ENCODE results near the gene MRC1.

The MRC1 gene

GRCh38 chr10:17906002-17906401, 96.9 kb downstream of the MRC1 start:
- no peak overlapping the region for H3K4me3 ChIP-seq (ENCODE audit: low read depth, low read length)
- no peak for DNase-seq (ENCODE audit: low read depth)
- TF ChIP-seq CTCF (IDR thresholded peaks at IDR 0.05; ENCODE audit: low read depth, low read length, missing control alignments) = no peak

GRCh38 chr10:17907641-17908040, 98.5 kb downstream of the MRC1 start:
- DNase-seq (ENCODE audit: low read depth) = no peak
- H3K4me3 ChIP-seq (ENCODE audit: low read depth, low read length) = no peak overlapping the region
- no peak for TF ChIP-seq CTCF (IDR thresholded peaks at IDR 0.05; ENCODE audit: low read depth, low read length, missing control alignments)

- TF ChIP-seq CTCF (IDR thresholded peaks at IDR 0.05; ENCODE audit: low read depth, low read length, missing control alignments) = peak; percentile 61
- no peak overlapping the region for H3K4me3 ChIP-seq (ENCODE audit: low read depth, low read length)
- DNase-seq (ENCODE audit: low read depth) = no peak
These were observed 101.1 kb downstream of the MRC1 start for GRCh38 chr10:17910125-17910789.

- no peak for TF ChIP-seq CTCF (IDR thresholded peaks at IDR 0.05; ENCODE audit: low read depth, low read length, missing control alignments)
These were observed 103.6 kb downstream of the MRC1 start for GRCh38 chr10:17912754-17913153.

GRCh38 chr10:17913604-17914003, 104.5 kb downstream of the MRC1 start:
- no peak overlapping the region for H3K4me3 ChIP-seq (ENCODE audit: low read depth, low read length)
- no peak for TF ChIP-seq CTCF (IDR thresholded peaks at IDR 0.05; ENCODE audit: low read depth, low read length, missing control alignments)
- no peak for DNase-seq (ENCODE audit: low read depth)

More at GRCh38 chr10:17912754-17913153, 103.6 kb downstream of the MRC1 start:
- H3K4me3 ChIP-seq (ENCODE audit: low read depth, low read length) = no peak overlapping the region
- DNase-seq (ENCODE audit: low read depth) = no peak

GRCh38 chr10:17914169-17915045, 105.3 kb downstream of the MRC1 start:
- TF ChIP-seq CTCF (IDR thresholded peaks at IDR 0.05; ENCODE audit: low read depth, low read length, missing control alignments) = no peak
- H3K4me3 ChIP-seq (ENCODE audit: low read depth, low read length) = no peak overlapping the region
- DNase-seq (ENCODE audit: low read depth) = no peak
